Measurements from ENCODE around the gene NIPSNAP3A.
"Not testable (repeated sequence)": the region's sequence is repeated elsewhere in the genome, so short reads cannot be mapped to it uniquely, and the experiment has no call there.

NIPSNAP3A gene

GRCh38 chr9:104747565-104748358, at the start of gene NIPSNAP3A:
TSS of gene NIPSNAP3A (plus strand) at chr9:104747683. CDS start at chr9:104747793, 110 bp downstream.
- peak; percentile 39 for DNase-seq

- DNase-seq: no peak
Measured at GRCh38 chr9:104700306-104700705, 47.2 kb upstream of the NIPSNAP3A start.

- not testable (repeated sequence) for DNase-seq
Measured at GRCh38 chr9:104708737-104709136, 38.7 kb upstream of the NIPSNAP3A start.

GRCh38 chr9:104711604-104712003, 35.9 kb upstream of the NIPSNAP3A start:
- DNase-seq: no peak

GRCh38 chr9:104725014-104725413, 22.5 kb upstream of the NIPSNAP3A start:
- DNase-seq: no peak

GRCh38 chr9:104738452-104738851, 9.0 kb upstream of the NIPSNAP3A start:
- DNase-seq: no peak

- no peak for DNase-seq
Measured at GRCh38 chr9:104740621-104741020, 6.9 kb upstream of the NIPSNAP3A start.

GRCh38 chr9:104743376-104743985, 4.0 kb upstream of the NIPSNAP3A start:
- DNase-seq: no peak

GRCh38 chr9:104745852-104746251, 1.6 kb upstream of the NIPSNAP3A start:
- no peak for DNase-seq

GRCh38 chr9:104746285-104746684, 1.2 kb upstream of the NIPSNAP3A start:
- no peak for DNase-seq

GRCh38 chr9:104746798-104747197, 685 bp upstream of the NIPSNAP3A start:
- no peak for DNase-seq

GRCh38 chr9:104747245-104747564, 278 bp upstream of the NIPSNAP3A start:
- DNase-seq: no peak

- no peak for DNase-seq
Measured at GRCh38 chr9:104748359-104749031, 1.0 kb downstream of the NIPSNAP3A start.

- no peak for DNase-seq
Measured at GRCh38 chr9:104750185-104750767, 2.8 kb downstream of the NIPSNAP3A start.

- DNase-seq: peak; percentile 52
Measured at GRCh38 chr9:104758974-104759373, 11.5 kb downstream of the NIPSNAP3A start.

- DNase-seq: no peak
Measured at GRCh38 chr9:104765138-104765537, 17.7 kb downstream of the NIPSNAP3A start.

GRCh38 chr9:104766025-104766424, 18.5 kb downstream of the NIPSNAP3A start:
- no peak for DNase-seq

- DNase-seq: no peak
Measured at GRCh38 chr9:104767507-104767906, 20.0 kb downstream of the NIPSNAP3A start.

GRCh38 chr9:104769029-104769428, 21.5 kb downstream of the NIPSNAP3A start:
- not testable (repeated sequence) for DNase-seq

GRCh38 chr9:104769655-104770054, 22.2 kb downstream of the NIPSNAP3A start:
- no peak for DNase-seq

GRCh38 chr9:104772714-104773510, 25.4 kb downstream of the NIPSNAP3A start:
- no peak for DNase-seq

- no peak for DNase-seq
Measured at GRCh38 chr9:104774132-104774531, 26.6 kb downstream of the NIPSNAP3A start.

All from NCI-H524 treated with DMSO at 0.1 percent for 48 hours (cell line).